Activated CD4-positive, alpha-beta T cell treated with anti-CD3 and anti-CD28 coated beads, Interleukin-2, amount 50 U/mL, for 24 hours (primary cell): ENCODE measurements around the gene RNF141.

Experiments
- DNase-seq, 2 donors: peaks; one replicate each; pipeline ENCODE4 v3.0.0-alpha.2; 2020; ENCODE audit warnings: low read depth in 1 of 2, low spot score in 1 of 2

Gene RNF141

DNA sequence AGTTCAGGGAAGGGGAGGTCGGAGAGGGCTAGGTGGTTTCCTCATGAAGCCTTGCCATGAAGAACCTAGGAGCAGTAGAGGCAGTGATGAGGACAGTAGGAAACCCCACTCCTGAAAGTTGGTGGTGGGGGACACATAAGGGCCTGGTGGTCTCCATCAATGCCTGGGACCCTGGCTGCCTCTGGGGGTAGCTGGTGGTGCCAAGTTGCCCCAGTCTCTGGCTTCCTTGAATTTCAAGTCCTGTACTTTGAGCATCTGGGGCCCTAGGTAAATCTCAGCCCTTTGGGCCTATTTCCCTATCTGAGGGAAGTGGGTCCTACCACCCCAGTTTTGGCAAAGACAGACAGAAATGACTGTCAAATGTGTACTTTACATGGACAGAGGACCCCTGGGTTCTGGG is 57.8 kb downstream of the RNF141 start:
- no peak for DNase-seq

DNA sequence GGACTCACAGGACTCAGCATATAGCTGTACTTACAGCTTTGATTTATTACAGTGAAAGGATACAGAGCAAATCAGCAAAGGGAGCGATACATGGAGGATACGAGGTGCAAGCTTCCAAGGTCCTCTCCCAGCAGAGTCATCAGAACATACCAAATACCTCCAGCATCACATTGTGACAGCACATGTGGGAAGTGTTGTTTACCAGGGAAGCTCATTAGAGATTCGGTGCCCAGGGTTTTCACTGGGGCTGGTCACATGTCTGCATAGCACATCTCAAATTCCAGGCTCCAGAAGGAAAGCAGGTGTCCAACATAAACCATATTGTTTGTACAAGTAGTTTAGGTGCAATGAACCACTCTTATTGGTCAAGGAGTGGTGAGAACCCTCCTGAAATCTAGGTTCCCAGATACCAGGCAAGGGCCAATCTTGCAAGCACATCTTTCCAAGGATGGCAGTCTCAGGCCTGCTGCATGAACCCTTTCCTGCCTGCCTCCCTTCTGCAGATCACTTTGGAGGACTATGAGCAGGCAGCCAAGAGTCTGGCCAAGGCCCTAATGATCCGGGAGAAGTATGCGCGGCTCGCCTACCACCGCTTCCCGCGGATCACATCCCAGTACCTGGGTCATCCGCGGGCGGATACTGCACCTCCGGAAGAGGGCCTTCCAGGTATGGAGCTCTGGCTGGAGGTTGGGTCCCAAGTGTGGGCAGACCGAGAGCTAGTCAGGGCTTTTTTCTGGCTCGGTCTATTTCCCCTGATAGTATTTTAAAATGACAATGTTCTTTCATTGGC is 59.2 kb downstream of the RNF141 start:
- DNase-seq = no peak

DNA sequence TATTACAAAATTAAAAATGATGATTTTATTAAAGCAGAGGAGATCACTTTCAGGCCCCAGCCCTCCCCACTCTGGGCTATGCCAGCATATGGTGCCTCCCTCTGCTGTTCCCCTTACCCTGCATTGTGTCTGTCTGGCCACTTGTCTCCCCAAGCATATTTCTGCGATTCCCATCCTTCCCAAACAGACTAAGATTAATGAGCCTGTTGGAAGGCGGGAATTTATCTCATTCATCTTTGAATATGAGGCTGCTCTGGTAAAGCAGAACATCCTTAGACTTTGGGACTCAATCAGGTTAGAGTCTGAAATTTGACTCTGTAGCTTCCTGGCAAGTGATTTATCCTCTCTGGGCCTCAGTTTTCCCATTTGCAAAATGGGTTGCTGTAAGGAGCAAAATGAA is 60.2 kb downstream of the RNF141 start:
- DNase-seq = no peak

DNA sequence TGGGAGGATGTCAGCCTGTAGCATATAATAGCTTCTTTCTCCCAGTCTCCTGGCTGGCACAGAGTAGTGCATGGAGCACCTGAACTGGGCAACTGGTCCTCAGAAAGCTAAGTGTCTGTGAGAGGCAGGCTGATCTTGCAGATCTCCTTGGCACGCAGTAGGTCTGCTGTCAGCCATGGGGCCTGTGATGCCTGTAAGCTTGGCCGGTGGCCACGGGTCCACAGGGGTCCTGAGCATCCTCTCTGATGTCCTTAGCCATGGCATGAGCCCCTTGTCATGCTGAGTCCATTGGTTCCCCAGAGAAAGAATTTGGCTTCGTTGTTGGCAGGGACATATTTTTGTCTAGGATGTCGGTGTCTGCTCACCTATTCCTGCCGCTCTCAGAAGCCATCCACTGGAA is 61.0 kb downstream of the RNF141 start:
- no peak for DNase-seq

DNA sequence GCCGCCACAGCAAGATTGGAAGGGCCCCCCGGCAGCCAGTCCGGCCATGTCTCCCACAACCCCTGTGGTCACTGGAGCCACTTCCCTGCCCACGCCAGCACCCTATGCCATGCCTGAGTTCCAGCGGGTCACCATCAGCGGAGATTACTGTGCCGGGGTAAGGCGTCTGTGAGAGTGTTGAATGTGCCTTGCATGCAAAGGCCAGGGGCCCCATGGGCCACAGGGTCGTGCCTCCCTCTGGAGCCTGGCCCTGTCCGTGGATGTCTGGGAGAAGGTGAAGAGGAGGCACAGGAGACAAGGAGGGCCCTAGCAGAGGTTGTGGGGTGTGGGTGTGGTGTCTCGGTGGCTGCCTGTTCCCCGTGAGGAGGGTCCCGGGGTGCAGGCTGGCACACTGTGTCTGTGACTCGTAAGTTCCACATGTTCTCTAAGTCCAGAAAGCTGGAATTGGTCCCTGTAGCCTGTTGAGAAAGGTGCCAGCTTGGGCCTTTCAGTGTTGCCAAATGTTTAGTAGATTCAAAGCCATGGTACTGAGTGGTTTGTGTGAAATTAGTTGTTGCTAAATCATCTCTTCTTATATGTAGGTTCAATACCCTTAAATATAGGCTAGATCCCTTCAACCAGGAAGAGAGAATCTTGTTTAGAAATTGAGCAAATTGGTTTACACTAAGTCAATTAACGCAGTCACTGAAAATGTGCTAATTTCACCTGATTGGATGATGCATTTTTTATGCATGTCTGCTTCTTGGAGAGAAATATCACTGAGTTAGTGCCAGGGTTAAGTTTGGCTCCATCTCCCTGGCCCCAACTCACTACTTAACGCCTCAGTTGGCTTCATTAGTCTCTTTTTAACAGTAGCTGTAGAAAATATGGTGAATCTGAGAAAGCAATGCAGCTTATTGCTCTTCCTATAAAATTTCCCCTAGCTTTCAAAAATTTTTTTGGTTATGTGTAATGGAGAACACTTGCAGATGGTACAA is 62.1 kb downstream of the RNF141 start:
- DNase-seq = no peak

DNA sequence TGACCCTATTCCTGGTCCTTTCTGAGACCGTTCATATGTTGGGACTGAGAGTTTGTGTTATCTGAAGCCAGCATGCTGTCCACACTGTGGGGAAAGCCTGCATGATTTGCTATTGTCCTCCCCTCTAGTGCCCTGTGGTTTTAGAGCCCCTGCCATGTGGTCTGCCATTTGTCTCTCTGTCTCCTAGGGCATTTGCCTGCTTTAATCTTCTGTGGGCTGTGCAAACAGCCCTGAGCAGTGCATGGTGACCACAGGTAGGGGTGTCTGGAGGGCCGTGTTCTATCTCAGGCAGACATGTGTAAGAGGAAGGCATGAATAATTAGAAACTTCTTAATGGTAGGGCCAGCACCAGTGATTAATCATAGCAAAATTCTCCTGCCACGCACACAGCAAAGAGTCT is 62.9 kb downstream of the RNF141 start:
- DNase-seq = no peak

DNA sequence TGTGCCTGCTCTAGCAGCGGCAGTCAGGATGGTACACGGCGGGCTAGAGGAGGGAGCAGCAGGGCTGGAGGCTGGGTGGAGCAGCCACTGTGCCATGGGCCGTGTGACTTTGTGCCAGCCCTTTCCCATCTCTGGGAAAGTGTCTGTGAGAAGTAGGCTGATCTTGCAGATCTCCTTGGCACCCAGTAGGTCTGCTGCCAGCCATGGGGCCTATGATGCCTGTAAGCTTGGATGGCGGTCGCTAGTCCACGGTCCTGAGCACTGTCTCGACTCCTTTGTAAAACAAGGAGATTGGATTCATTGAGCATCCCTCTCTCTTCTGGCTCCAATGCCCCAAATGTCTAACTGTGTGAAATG is 63.3 kb downstream of the RNF141 start:
- no peak for DNase-seq

DNA sequence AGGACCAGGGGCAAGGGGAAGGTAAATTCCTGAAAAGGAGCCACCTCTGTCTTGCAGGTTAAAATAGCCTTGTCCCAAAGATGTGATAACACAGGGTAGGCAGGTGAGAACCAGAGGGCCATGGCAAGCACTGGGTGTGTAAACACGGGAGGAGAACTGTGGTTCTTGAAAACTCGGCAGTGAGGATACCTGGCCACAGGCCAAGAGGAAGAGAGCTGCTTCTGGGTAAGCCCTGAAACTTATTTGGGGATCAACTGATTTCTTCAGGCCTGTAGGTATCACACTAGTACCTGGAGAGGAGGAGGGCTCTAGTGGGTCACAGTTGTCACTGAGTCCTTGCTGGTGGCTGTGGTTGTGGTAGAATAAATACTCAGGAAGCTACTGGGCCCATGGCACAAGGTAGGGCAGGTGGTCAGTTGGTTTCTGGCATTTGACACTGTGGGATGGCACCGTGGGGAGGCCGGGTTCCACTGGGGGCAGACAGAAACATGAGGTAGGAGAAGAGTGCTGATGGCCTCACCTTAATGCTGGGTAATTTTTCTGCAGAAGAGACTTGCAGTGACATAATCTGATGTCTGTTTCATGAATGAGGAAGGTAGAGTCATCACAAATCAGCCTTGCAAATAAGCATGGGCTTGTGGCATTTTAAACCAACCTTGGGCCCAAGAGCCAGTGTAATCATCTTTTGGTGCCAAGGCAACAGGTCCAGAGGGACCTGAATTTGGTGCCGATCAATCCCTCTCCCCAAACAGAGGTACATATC is 63.9 kb downstream of the RNF141 start:
- no peak for DNase-seq

DNA sequence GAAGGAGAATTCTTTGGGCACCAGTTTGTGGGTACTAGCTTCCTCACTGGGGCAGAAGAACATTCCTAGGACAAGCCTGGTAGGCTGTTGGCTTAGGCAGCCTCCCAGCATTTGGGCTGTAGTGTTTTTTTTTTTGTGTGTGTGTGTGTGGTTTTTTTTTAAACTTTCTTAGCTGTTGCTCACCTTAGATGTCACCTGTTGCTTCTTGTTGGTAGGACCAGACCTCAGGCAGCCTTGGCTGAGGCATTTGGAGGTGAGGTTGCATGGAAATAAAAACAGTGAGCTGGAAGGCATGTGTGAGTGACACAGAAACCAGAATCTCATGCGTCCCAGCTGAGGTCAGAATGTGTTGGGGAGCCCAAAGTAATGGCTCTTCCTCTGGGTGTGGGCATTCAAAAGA is 64.6 kb downstream of the RNF141 start:
- no peak for DNase-seq

DNA sequence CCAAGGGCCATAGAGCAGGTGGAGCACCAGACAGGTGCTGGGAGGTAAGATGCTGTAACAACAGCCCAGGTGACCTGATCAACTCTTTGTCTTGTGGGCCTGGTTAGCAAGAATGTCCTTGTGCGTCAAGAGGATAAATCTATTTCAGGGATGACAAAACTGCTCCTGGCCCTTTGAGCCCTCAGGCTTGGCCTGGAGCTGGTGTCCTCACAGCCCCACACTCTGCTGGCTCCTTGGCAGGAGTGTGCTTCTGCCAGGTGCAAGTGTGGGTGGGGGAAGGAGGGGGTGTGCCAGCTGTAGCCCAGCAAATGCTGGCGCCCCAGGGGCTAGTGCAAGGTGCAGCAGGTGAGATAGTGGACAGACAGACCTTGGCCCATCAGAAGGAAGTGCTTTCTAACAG is 66.4 kb downstream of the RNF141 start:
- DNase-seq = no peak

DNA sequence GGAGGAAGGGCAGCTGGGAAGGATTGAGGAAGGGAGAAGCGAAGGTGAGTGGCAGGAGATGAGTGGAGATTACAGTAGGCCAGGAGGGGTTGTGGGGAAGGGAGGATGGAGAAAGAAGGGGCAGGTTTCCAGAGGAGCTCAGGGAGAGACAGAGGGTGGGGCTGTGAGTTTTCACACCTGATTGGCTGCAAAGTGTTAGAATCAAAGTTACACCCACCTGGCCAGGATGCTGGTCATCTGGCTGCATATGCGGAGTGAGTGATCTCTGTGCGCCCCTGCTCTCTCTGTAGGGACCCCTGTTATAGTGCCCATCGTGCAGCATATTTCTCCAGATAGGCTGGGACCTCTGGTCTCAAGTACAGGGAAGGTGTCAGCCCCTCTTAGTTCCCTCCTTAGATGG is 67.6 kb downstream of the RNF141 start:
- DNase-seq = no peak

DNA sequence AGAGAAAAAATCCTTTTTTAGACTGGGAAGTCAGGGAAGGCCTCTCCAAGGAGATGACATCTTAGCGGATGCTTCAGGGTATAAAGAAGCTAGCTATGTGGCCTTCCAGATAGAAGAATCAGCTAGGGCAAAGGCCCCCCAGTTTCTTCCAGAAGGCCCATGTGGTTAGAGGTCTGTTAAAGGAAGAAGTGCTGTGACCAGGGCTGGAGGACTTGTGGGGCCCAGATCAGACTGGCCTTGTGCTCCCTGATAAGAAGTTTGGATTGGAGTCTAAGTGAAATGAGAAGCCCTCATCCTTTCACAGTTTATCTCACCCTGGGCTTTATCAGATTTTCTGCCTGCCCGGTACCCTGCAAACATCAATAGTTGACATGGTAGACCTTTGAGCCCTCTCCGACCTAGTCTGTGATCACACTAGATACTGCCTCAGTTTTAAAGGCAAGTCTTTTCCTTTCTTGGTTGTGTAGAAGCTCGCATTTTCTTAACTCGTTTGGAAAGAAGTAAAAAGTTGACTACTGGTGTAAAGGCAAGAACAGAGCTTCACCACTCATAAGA is 78.2 kb downstream of the RNF141 start:
- DNase-seq = no peak
